Keratinocyte (primary cell): ENCODE results near the gene GTPBP6. TPM values are rescaled to one million over a fixed set of nuclear protein-coding genes. Genes with fewer than 3 reads are reported as not detected.

ENCODE experiments used
- DNase-seq: peaks from one replicate; pipeline ENCODE4 v3.0.0-alpha.2; 2011; ENCODE audit warnings: low read depth, missing footprints, low spot score
- FAIRE-seq: peaks from 2 replicates; lab custom pipeline; 2011; peaks lifted over from hg19 to GRCh38; lab: Jason Lieb, UNC
- H2AFZ ChIP-seq: 2 replicates; pipeline ENCODE4 v1.6.0; 2012; ENCODE audit warnings: low read length, control low read depth, inconsistent platforms; ENCODE audit not compliant: control insufficient read depth
- H3K27ac ChIP-seq: 2 replicates; pipeline ENCODE4 v1.5.1; 2011; ENCODE audit warnings: low read length; ENCODE audit not compliant: control insufficient read depth, insufficient read depth
- H3K27me3 ChIP-seq: 3 replicates; pipeline ENCODE4 v1.6.0; 2011; ENCODE audit warnings: low read length; ENCODE audit not compliant: control insufficient read depth, insufficient read depth; ENCODE audit errors: extremely low read depth
- H3K36me3 ChIP-seq, 2 experiments: 2 replicates in 1 of 2; 3 replicates in 1 of 2; pipeline ENCODE4 v1.5.1; 2011; ENCODE audit warnings: low read length in 2 of 2, mild to moderate bottlenecking in 1 of 2; ENCODE audit not compliant: control insufficient read depth in 2 of 2, insufficient read depth in 2 of 2; ENCODE audit errors: extremely low read depth in 1 of 2
- H3K4me1 ChIP-seq: 3 replicates; pipeline ENCODE4 v1.5.1; 2011; ENCODE audit warnings: low read length; ENCODE audit not compliant: control insufficient read depth, insufficient read depth; ENCODE audit errors: extremely low read depth
- H3K4me2 ChIP-seq: 3 replicates; pipeline ENCODE4 v1.6.0; 2011; ENCODE audit warnings: low read depth, low read length; ENCODE audit not compliant: control insufficient read depth, insufficient read depth; ENCODE audit errors: extremely low read depth
- H3K4me3 ChIP-seq, 3 experiments: fragments of 200-600 bp in 1 of 3; sonication (generic) in 1 of 3; 2 replicates in 2 of 3; 3 replicates in 1 of 3; pipeline ENCODE4 v1.5.1; 2011 to 2016; ENCODE audit warnings: low read length in 3 of 3, mild to moderate bottlenecking in 3 of 3, control low read depth in 2 of 3, inconsistent platforms in 1 of 3, low read depth in 1 of 3, mixed read lengths in 1 of 3, mixed run types in 1 of 3, moderate library complexity in 1 of 3; ENCODE audit not compliant: control insufficient read depth in 2 of 3, insufficient read depth in 2 of 3; ENCODE audit errors: extremely low read depth in 1 of 3
- H3K79me2 ChIP-seq: 2 replicates; pipeline ENCODE4 v1.6.0; 2012; ENCODE audit warnings: low read length; ENCODE audit not compliant: control insufficient read depth, insufficient read depth
- H3K9ac ChIP-seq: 3 replicates; pipeline ENCODE4 v1.6.0; 2011; ENCODE audit warnings: low read length; ENCODE audit not compliant: control insufficient read depth, insufficient read depth; ENCODE audit errors: extremely low read depth
- H3K9me1 ChIP-seq: 3 replicates; pipeline ENCODE4 v1.6.0; 2011; ENCODE audit warnings: low read length; ENCODE audit not compliant: control insufficient read depth, insufficient read depth; ENCODE audit errors: extremely low read depth
- H3K9me3 ChIP-seq: 2 replicates; pipeline ENCODE4 v1.5.1; 2012; ENCODE audit warnings: low read depth, low read length; ENCODE audit not compliant: control insufficient read depth
- H4K20me1 ChIP-seq: 3 replicates; pipeline ENCODE4 v1.6.0; 2011; ENCODE audit warnings: low read length; ENCODE audit not compliant: control insufficient read depth, insufficient read depth; ENCODE audit errors: extremely low read depth
- EZH2 ChIP-seq: IDR thresholded peaks from one replicate; pipeline ENCODE4 v1.6.1; 2012; ENCODE audit warnings: inconsistent platforms, mild to moderate bottlenecking, low read length, moderate library complexity
- dilution Hi-C: fragments of 300-500 bp; cut with MboI; formaldehyde crosslinking; loops from one replicate; pipeline ENCODE4 v1.7.0; 2020; ENCODE audit warnings: low sequenced_read_pairs; ENCODE audit not compliant: extremely low pct_ligation_motif_present
- polyA plus RNA-seq, 5 experiments: library from polyadenylated mRNA; depleted of rRNA in 3 of 5; stranded (reverse) in 3 of 5; stranded (forward) in 1 of 5; unstranded in 1 of 5; fragments of >200 nt; gene quantifications; 1 replicate in 1 of 5; 2 replicates in 3 of 5; 3 replicates in 1 of 5; pipeline versions ENCODE4 v1.2.1 to v1.2.3, GENCODE V29; 2011 to 2012; ENCODE audit warnings: missing spikeins in 2 of 5, low read depth in 1 of 5, low replicate concordance in 1 of 5
- TF ChIP-seq, protein P1 (sequence below), 3 experiments: IDR thresholded peaks in 1 of 3; conservative IDR thresholded peaks in 1 of 3; optimal IDR thresholded peaks in 1 of 3; 2 replicates in 2 of 3; 3 replicates in 1 of 3; pipeline versions ENCODE3 to v1.5.1; 2011; ENCODE audit warnings: low read length in 3 of 3, mild to moderate bottlenecking in 3 of 3, moderate library complexity in 2 of 3, control low read depth in 1 of 3, inconsistent platforms in 1 of 3; ENCODE audit not compliant: insufficient read depth in 2 of 3; ENCODE audit errors: extremely low read depth in 1 of 3

Gene GTPBP6
- polyA plus RNA-seq, 1 donor (not counting 4 experiments of a cell fraction or from before 2014, with no cell fraction given) = 16.7 TPM

DNA sequence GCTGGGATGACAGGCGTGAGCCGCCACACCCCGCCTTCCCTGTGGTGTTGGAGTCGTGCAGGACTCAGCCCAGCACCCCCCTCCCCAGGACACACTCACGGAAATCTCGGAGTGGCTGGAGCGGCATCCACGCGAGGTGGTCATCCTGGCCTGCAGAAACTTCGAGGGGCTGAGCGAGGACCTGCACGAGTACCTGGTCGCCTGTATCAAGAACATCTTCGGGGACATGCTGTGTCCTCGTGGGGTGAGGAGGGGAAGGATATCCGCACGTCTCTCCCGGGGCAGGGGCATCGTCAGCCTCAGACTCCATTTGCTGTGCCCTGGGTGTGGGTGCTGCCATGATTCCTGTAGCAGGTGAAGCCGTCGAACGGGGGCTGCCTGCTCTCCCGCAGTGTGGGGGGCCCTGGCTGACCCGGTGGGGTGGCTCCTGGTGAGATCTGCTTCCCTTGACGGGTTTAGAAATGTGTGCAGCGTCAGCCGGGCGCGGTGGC, 27.1 kb downstream of the GTPBP6 start:
- Histone ChIP-seq H3K36me3 (peaks cover 9 to 14% of the 10 kb centered on the region in 2 experiments), H3K27ac (no peak overlapping the region), H3K4me2 (no peak overlapping the region), H3K9me3 (no peaks in the 10 kb centered on the region), H3K9ac (no peak overlapping the region), H4K20me1 (no peaks in the 10 kb centered on the region), H3K9me1 (no peaks in the 10 kb centered on the region), H3K27me3 (no peaks in the 10 kb centered on the region), H3K79me2 (no peaks in the 10 kb centered on the region), H3K4me1 (peaks cover 6% of the 10 kb centered on the region), H3K4me3 (no peak overlapping the region), H2AFZ (no peak overlapping the region)
- TF ChIP-seq EZH2 = no peak
- TF ChIP-seq, protein P1, sequence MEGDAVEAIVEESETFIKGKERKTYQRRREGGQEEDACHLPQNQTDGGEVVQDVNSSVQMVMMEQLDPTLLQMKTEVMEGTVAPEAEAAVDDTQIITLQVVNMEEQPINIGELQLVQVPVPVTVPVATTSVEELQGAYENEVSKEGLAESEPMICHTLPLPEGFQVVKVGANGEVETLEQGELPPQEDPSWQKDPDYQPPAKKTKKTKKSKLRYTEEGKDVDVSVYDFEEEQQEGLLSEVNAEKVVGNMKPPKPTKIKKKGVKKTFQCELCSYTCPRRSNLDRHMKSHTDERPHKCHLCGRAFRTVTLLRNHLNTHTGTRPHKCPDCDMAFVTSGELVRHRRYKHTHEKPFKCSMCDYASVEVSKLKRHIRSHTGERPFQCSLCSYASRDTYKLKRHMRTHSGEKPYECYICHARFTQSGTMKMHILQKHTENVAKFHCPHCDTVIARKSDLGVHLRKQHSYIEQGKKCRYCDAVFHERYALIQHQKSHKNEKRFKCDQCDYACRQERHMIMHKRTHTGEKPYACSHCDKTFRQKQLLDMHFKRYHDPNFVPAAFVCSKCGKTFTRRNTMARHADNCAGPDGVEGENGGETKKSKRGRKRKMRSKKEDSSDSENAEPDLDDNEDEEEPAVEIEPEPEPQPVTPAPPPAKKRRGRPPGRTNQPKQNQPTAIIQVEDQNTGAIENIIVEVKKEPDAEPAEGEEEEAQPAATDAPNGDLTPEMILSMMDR (optimal IDR thresholded peaks at IDR 0.05 in 1 of 3, IDR thresholded peaks at IDR 0.05 in 1 of 3, conservative IDR thresholded peaks at IDR 0.05 in 1 of 3; ENCODE audit: extremely low read depth in 1 of 3, insufficient read depth in 2 of 3, low read length in 3 of 3) = no peak
- DNase-seq (no peak), FAIRE-seq (no peak)
- dilution Hi-C loops = no loop called here

DNA sequence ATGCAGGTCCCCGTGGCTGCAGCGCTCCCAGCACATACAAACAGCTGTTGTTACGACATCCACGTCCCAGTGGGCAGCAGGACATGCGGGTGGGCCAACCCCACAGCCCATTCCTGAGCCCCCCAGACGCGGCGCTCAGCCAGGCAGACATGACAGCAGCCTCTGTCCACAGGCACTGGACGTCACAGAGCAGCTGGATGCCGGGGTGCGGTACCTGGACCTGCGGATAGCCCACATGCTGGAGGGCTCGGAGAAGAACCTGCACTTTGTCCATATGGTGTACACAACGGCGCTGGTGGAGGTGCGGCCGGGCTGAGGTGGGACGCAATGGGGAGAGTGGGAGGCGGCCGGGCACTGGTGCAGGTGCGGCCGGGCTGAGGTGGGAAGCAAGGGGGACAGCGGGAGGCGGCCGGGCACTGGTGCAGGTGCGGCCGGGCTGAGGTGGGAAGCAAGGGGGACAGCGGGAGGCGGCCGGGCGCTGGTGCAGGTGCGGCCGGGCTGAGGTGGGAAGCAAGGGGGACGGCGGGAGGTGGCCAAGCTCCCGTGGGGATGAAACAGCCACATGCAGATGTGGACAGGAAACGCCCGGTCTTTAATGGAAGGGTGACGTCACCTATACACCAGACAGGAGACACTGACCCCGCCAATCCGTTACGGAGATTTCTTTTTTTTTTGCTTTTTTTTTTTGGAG, 28.0 kb downstream of the GTPBP6 start:
- dilution Hi-C loops = no loop called here
- Histone ChIP-seq H3K27ac (no peak overlapping the region), H3K36me3 (peaks cover 9 to 13% of the 10 kb centered on the region in 2 experiments)

More for the DNA sequence above, 28.0 kb downstream of the GTPBP6 start:
- no peak overlapping the region for H3K4me3 ChIP-seq
- H3K4me2 ChIP-seq = no peak overlapping the region
- TF ChIP-seq, protein P1 (optimal IDR thresholded peaks at IDR 0.05 in 1 of 3, IDR thresholded peaks at IDR 0.05 in 1 of 3, conservative IDR thresholded peaks at IDR 0.05 in 1 of 3; ENCODE audit: extremely low read depth in 1 of 3, insufficient read depth in 2 of 3, low read length in 3 of 3) = no peak
- no peak for TF ChIP-seq EZH2
- peaks cover 6% of the 10 kb centered on the region for H3K4me1 ChIP-seq
- H3K27me3 ChIP-seq = no peaks in the 10 kb centered on the region
- H3K9me1 ChIP-seq = no peaks in the 10 kb centered on the region
- H3K9me3 ChIP-seq = no peaks in the 10 kb centered on the region
- no peak overlapping the region for H3K9ac ChIP-seq
- H2AFZ ChIP-seq = no peak overlapping the region
- no peaks in the 10 kb centered on the region for H3K79me2 ChIP-seq
- no peak for FAIRE-seq
- no peak for DNase-seq
- no peaks in the 10 kb centered on the region for H4K20me1 ChIP-seq
